ENCODE data around the gene JCAD. TPM values are rescaled to one million over a fixed set of nuclear protein-coding genes. Genes with fewer than 3 reads are reported as not detected.

JCAD gene
- total RNA-seq, 1 donor, result 2.3 TPM

GRCh38 chr10:30088178-30088577 is 28.8 kb upstream of the JCAD start:
- no peak overlapping the region for H3K4me3 ChIP-seq (ENCODE audit: low read depth, low read length)
- peak; percentile 15 for DNase-seq (ENCODE audit: low read depth)
- no peak for TF ChIP-seq CTCF (IDR thresholded peaks at IDR 0.05; ENCODE audit: insufficient read depth, low read length)

GRCh38 chr10:30083934-30084333 is 24.5 kb upstream of the JCAD start:
- H3K4me3 ChIP-seq (ENCODE audit: low read depth, low read length), result no peak overlapping the region
- DNase-seq (ENCODE audit: low read depth), result no peak

GRCh38 chr10:30081182-30081581 is 21.8 kb upstream of the JCAD start:
- no peak for DNase-seq (ENCODE audit: low read depth)
- TF ChIP-seq CTCF (IDR thresholded peaks at IDR 0.05; ENCODE audit: insufficient read depth, low read length), result no peak
- H3K4me3 ChIP-seq (ENCODE audit: low read depth, low read length), result no peak overlapping the region

More at GRCh38 chr10:30083934-30084333, 24.5 kb upstream of the JCAD start:
- TF ChIP-seq CTCF (IDR thresholded peaks at IDR 0.05; ENCODE audit: insufficient read depth, low read length), result no peak

- DNase-seq (ENCODE audit: low read depth), result peak; percentile 22
- no peak overlapping the region for H3K4me3 ChIP-seq (ENCODE audit: low read depth, low read length)
- TF ChIP-seq CTCF (IDR thresholded peaks at IDR 0.05; ENCODE audit: insufficient read depth, low read length), result no peak
Measured at GRCh38 chr10:30080161-30080560, 20.8 kb upstream of the JCAD start.

- TF ChIP-seq CTCF (IDR thresholded peaks at IDR 0.05; ENCODE audit: insufficient read depth, low read length), result no peak
- no peak overlapping the region for H3K4me3 ChIP-seq (ENCODE audit: low read depth, low read length)
- no peak for DNase-seq (ENCODE audit: low read depth)
Measured at GRCh38 chr10:30079408-30079807, 20.0 kb upstream of the JCAD start.

GRCh38 chr10:30075481-30075880 is 16.1 kb upstream of the JCAD start:
- no peak for DNase-seq (ENCODE audit: low read depth)
- no peak overlapping the region for H3K4me3 ChIP-seq (ENCODE audit: low read depth, low read length)
- TF ChIP-seq CTCF (IDR thresholded peaks at IDR 0.05; ENCODE audit: insufficient read depth, low read length), result no peak

GRCh38 chr10:30074933-30075332 is 15.5 kb upstream of the JCAD start:
- DNase-seq (ENCODE audit: low read depth), result no peak
- no peak overlapping the region for H3K4me3 ChIP-seq (ENCODE audit: low read depth, low read length)
- no peak for TF ChIP-seq CTCF (IDR thresholded peaks at IDR 0.05; ENCODE audit: insufficient read depth, low read length)

Measured in fibroblast of the aortic adventitia (primary cell).